ENCODE measurements around the gene ADSS2. TPM values are rescaled to one million over a fixed set of nuclear protein-coding genes. Genes with fewer than 3 reads are reported as not detected.

Gene ADSS2
- total and polyA plus RNA-seq, 2 experiments from 2014 or later, result 55.1 to 101 TPM

DNA sequence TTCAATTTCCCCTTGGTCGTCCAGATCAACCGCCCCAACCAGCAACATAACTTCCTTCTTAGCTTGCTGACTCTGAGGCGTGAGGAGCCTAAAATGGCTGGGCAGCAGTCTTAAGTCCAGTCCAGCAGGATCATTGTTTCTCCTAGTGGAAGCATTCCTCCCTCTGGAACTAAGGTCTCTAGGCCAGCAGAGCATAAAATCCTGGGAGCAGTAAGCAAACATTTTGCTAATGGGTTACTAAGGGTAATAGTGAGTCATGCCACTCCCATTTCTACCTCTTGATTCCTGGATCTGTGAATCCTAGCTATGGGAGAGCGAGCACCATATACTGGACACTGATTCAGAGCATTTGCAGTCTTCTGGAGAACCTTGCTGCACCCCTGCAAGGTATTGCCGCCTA is 59.9 kb downstream of the ADSS2 start:
- Histone ChIP-seq H3K4me2 (no peak overlapping the region), H4K20me1 (replicated peaks; ENCODE audit: insufficient read depth) (no peaks in the 10 kb centered on the region), H3K36me3 (ENCODE audit: insufficient read depth) (no peaks in the 10 kb centered on the region), H3K27me3 (ENCODE audit: insufficient read depth) (no peaks in the 10 kb centered on the region), H3F3A (replicated peaks; ENCODE audit: low read depth) (no peaks in the 10 kb centered on the region; the same call in 1 of the 2 replicates), H3K9me2 (ENCODE audit: insufficient read depth) (peaks cover 4% of the 10 kb centered on the region; the same call in 1 of the 2 replicates), H3K27ac (ENCODE audit: low read depth) (no peak overlapping the region), H3K79me2 (replicated peaks; ENCODE audit: insufficient read depth) (no peaks in the 10 kb centered on the region), H3K4me3 (no peak overlapping the region), H2AFZ (no peak overlapping the region), H3K4me1 (ENCODE audit: insufficient read depth) (no peaks in the 10 kb centered on the region)
- H3K9me3 Mint-ChIP-seq, result no peaks in the 10 kb centered on the region
- no peak for DNase-seq (ENCODE audit: low spot score)
- no peak overlapping the region for H3K27ac Mint-ChIP-seq
- no peak for TF ChIP-seq ZNF114 (CRISPR knock-in tag; IDR thresholded peaks at IDR 0.05)
- no peak for TF ChIP-seq ZNF331 (CRISPR knock-in tag; IDR thresholded peaks at IDR 0.05; ENCODE audit: low read depth)
- TF ChIP-seq EZH2phosphoT487 (IDR thresholded peaks at IDR 0.05; ENCODE audit: unreplicated experiment), result no peak
- TF ChIP-seq CTCF (conservative IDR thresholded peaks at IDR 0.05; ENCODE audit: low read depth in 2 of 2), result no peak
- TF ChIP-seq EZH2 (IDR thresholded peaks at IDR 0.05; ENCODE audit: low read depth, unreplicated experiment), result no peak
- TF ChIP-seq, protein P1, sequence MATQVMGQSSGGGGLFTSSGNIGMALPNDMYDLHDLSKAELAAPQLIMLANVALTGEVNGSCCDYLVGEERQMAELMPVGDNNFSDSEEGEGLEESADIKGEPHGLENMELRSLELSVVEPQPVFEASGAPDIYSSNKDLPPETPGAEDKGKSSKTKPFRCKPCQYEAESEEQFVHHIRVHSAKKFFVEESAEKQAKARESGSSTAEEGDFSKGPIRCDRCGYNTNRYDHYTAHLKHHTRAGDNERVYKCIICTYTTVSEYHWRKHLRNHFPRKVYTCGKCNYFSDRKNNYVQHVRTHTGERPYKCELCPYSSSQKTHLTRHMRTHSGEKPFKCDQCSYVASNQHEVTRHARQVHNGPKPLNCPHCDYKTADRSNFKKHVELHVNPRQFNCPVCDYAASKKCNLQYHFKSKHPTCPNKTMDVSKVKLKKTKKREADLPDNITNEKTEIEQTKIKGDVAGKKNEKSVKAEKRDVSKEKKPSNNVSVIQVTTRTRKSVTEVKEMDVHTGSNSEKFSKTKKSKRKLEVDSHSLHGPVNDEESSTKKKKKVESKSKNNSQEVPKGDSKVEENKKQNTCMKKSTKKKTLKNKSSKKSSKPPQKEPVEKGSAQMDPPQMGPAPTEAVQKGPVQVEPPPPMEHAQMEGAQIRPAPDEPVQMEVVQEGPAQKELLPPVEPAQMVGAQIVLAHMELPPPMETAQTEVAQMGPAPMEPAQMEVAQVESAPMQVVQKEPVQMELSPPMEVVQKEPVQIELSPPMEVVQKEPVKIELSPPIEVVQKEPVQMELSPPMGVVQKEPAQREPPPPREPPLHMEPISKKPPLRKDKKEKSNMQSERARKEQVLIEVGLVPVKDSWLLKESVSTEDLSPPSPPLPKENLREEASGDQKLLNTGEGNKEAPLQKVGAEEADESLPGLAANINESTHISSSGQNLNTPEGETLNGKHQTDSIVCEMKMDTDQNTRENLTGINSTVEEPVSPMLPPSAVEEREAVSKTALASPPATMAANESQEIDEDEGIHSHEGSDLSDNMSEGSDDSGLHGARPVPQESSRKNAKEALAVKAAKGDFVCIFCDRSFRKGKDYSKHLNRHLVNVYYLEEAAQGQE (IDR thresholded peaks at IDR 0.05; ENCODE audit: unreplicated experiment), result no peak
- TF ChIP-seq NANOG (IDR thresholded peaks at IDR 0.05; ENCODE audit: borderline replicate concordance), result no peak
- TF ChIP-seq POLR2AphosphoS5 (IDR thresholded peaks at IDR 0.05; ENCODE audit: low read depth), result no peak
- no peak for TF ChIP-seq ZNF462 (CRISPR knock-in tag; IDR thresholded peaks at IDR 0.05)
- TF ChIP-seq JUNB (IDR thresholded peaks at IDR 0.05; ENCODE audit: unreplicated experiment), result no peak
- TF ChIP-seq, protein P2, sequence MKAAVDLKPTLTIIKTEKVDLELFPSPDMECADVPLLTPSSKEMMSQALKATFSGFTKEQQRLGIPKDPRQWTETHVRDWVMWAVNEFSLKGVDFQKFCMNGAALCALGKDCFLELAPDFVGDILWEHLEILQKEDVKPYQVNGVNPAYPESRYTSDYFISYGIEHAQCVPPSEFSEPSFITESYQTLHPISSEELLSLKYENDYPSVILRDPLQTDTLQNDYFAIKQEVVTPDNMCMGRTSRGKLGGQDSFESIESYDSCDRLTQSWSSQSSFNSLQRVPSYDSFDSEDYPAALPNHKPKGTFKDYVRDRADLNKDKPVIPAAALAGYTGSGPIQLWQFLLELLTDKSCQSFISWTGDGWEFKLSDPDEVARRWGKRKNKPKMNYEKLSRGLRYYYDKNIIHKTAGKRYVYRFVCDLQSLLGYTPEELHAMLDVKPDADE (IDR thresholded peaks at IDR 0.05), result no peak
- TF ChIP-seq CREB1 (CRISPR knock-in tag; IDR thresholded peaks at IDR 0.05; ENCODE audit: low read depth), result no peak
- no peak for TF ChIP-seq STAT1 (IDR thresholded peaks at IDR 0.05; ENCODE audit: unreplicated experiment)
- H3K27me3 Mint-ChIP-seq (ENCODE audit: insufficient read depth, low read depth, poor library complexity), result peaks cover 2% of the 10 kb centered on the region
- H3K4me3 Mint-ChIP-seq, result no peak overlapping the region
- ATAC-seq, result no peak
- H3K36me3 Mint-ChIP-seq (ENCODE audit: low read depth), result no peaks in the 10 kb centered on the region
- H3K4me1 Mint-ChIP-seq, result peaks cover 7% of the 10 kb centered on the region

All from GM23338 (cell line).